HS-5 (cell line): Measurements from ENCODE around the gene CTDP1.

ENCODE experiments used
- DNase-seq: peaks from one replicate; pipeline ENCODE4 v3.0.0-alpha.2; 2012; ENCODE audit warnings: low read depth

Gene CTDP1

DNA sequence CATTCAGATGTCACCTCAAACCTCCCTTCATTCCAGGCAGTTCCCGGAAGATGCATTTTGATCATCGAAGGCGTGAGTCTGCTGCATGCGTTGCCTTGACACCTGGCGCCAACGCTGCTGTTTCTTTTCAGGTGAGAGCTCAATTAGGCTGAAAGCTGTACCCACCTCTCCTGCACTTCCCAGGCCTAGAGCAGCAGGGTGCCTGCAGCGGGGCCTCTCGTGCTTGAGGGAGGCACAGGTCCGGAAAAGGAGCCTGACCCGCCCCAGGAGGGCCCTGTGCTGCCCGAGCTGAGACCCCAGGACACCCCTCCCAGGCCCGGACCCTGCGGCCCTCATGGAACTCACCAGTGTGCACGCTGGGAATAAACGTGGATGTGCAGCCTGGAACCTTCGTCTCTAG lies 86.7 kb downstream of the CTDP1 start:
- DNase-seq: no peak

DNA sequence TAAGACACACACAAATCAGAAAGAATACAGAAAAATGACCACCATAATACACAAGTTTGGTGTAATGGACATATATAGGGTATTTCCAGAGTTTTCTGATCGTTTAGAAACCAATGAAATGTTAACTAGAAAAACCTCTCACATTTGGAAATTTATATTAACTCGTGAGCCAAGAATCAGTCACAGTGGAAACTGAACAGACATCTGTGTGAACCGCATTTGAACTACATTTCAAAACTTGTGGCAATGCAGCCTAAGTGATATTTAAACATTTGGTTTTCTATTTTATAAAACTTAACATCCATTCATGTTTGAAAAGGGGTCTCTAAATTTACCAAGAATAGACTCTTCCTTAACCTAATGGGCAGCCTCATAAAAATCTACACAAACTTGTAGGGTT lies 89.1 kb downstream of the CTDP1 start:
- DNase-seq: no peak

DNA sequence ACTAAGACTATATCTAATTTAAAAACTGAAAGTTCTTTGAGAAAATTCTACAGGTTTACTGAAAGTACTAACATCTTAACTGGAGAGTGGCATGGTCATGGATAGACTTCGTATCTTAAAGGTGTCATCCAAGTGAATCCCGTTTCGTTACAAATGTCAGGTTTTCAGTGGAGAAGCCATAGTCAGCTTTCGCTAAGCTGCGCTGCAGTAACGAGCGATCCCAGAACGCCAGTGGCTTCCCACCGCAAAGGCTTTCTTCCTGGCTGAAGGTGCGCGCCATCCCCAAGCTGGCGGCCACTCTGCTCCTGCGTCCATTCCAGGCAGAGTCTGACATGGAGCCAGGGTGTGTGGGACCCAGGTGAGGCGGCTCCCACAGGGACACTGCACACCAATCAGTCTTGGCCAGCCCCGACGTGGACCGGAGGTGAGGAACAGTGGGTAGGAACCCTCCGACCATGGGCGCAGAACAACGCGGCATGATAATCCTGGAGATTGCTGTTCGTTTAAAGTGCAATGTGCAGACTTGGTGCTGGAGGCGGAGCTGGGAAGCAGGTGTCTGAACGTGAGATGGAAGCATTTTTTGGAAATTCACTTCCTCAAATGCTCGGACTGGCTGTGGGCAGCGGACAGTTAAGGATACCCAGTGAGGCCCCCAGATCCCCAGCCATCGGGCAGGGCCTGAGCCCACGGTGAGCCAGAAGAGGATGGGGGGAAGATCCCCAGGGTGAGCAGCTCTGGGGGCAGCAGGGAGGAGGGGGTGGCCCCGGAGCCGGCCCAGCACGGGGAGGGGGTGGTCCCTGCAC lies 90.3 kb downstream of the CTDP1 start:
- no peak for DNase-seq

DNA sequence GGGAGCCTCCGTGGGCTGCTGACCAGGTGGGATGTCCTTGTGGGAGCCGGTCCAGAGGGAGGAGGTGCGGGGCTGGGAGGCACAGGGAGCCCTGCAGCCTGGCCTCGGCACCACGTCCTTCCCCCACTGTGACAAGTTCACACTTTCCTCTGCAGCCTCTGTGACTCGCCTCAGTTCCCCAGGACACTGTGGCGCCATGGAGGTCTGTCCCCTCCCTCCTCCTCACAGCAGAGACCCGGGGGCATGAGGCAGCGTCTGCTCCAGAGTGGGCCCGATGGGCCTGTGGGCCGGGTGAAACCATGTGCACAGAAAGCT lies 90.9 kb downstream of the CTDP1 start:
- DNase-seq: no peak

DNA sequence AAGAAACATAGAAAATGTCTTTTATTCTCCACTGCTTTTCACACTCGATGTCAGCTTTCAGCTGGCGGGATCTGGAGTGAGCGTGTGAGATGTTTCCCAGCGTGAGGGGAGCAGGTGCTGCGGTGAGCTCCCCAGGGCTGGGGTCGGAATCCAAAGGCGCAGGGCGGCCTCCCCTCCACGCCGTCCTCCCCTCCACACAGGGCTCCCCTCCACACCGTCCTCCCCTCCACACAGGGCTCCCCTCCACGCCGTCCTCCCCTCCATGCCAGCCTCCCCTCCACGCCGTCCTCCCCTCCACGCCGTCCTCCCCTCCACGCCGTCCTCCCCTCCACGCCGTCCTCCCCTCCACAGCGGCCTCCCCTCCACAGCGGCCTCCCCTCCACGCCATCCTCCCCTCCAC lies 91.2 kb downstream of the CTDP1 start:
- no peak for DNase-seq

DNA sequence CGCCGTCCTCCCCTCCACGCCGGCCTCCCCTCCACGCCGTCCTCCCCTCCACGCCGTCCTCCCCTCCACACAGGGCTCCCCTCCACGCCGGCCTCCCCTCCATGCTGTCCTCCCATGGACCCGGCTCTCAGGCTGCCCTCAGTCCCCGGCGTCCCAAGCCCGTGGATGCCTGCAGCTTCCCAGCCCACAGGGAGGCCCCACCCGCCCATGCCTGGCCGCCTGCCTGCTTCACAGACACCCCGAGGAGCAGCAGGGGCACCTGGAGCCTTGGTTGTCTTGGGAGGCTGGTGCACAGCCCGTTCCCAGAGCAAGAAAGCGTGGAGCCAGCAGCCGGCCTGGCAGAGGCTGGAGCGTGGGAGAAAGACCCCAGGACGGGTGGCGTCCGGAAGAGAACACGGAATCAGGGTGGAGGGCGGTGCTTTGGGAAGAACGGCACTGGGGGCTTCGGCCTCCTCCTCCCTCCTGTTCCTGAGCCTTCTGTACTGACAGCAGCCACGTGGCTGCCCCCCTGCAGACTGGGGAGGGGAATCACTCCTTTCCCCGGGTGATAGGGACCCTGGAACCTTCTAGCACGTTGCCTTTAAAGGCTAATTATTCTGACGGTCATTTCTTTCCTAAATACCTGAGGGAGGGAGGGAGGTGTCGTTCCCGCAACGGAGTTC lies 92.0 kb downstream of the CTDP1 start:
- no peak for DNase-seq

DNA sequence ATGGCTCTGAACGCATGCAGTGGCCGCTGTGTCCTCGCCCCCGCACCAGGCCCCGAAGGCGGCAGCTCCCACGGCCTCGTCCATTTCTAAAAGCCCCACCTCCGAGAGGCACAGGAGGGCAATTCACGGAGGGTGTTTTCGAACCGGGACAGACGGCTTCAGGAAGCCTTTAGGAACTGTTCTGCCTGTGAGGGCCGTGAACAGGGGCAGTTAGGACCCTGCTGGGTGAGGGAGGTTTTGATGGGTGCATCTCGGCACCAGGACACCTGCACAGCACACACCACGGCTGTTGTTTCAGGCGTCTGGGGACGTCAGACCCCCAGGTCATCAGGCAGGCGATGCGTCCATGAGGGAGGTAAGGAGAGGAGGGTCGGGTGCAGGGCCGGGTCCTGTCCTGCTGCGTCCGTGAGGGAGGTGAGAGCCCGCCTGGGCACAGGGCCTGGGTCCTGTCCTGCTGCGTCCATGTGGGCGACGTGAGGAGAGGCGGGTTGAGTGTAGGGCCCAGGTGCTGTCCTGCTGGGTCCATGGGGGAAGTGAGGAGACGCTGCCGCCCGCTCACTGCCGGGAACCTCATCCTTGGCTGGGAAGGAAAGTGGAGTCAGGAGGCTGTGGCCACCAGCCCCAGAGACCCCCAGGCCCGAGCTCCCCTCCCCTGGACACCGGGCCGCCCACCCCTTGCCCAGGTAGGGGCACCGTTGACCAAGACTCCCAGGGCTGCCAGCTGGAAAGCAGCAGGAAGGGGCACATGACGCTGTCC lies 92.7 kb downstream of the CTDP1 start:
- no peak for DNase-seq

DNA sequence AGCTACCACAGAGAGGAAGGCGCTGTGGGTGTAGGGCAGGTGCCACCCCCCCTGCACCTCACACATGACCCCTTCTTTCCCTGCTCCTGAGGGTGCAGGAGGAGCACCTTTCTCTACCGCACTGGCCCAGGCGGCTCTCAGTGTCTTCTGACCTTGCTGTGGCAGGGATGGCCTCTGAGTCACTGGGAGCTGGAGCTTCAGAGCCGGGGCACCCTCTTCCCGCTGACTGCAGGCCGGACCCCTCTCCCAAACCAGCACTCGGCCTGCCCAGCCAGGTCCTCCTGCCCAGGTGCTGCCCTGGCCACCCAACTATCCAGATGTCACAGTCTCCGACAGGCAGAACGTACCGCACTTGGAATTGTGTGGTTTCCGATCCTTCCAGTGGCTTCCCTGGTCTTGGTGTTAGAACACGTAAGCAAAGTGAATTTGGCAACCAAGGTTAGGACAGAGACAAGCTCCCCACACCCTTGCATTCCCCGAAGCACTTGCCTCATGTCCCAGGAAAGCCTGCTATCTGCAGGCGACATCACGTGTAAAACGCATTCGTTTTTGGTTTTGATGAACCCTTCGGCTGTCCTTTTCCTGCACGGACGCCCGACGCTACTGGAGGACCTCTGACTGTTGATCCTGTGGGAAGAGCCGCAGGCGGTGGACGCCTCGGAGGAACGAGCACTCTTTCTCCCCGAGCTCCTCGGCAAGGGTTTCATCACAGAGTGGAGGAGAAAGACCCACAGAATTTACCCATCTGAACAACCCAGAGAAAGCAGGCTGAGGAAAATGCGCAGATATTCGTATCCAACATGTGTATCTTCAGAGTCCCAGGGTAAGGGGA lies 93.5 kb downstream of the CTDP1 start:
- no peak for DNase-seq

DNA sequence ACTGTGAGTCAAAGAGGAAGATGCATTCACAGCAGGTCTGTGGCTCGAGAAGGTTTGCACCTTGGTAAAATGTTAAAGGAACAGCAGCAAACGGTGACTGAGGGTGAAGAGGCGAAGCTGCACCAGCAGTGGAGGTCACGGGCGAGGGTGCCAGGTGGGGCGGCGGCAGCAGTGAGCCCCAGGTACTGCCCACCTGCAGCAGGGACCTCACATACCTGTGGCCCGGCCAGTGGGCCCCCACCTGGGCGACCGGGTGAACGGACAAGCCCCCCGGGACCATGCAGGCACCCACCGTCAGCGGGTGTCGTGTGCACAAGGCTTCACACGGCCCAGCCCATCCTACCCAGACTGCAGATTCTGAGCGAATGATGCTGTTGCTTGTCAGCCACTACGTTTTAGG lies 94.5 kb downstream of the CTDP1 start:
- no peak for DNase-seq

DNA sequence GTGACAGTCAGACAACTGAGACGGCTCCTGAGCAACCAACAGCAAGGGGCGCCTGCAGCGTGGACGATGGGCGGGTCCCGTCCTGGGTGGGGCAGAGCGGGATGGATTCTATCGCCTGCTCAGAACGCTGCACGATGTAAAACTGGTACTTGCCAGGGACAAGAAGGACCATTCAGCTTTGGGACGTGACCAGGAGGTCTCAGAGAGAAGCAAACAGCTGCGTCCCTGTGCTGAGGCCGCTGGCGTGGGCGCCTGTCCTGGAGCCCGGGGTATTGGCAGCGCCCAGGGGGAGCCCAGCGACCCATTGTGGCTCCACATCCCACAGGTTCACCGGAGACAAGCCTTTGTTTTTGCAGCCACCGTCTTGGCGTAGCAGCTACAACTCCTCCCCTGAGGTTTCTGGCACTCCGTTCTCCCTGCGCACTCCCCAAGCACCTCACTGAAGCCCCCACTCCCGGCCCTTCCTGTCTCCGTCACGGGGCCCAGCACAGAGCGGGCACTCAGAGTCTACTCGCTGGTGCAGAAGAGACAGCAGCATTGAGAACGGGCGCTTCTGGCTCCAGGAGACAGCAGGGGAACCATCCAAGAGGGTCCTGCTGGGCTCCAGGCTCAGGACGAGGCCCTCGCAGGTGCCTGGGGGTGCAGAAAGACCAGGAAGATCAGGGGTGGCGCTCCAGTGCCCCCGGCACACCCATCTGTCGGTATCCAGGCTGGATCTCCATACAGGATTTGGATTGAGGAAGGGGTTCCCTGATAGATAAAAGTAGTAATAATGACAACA lies 96.0 kb downstream of the CTDP1 start:
- no peak for DNase-seq

DNA sequence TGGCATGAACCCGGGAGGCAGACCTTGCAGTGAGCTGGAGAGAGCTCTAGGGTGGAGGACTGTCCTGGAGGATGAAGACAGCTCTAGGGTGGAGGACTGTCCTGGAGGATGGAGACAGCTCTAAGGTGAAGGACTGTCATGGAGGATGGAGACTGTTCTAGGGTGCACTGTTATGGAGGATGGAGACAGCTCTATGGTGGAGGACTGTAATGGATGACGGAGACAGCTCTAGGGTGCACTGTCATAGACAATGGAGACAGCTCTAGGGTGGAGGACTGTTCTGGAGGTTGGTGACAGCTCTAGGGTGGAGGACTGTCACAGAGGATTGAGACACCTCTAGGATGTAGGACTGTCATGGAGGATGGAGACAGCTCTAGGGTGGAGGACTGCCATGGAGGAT lies 97.1 kb downstream of the CTDP1 start:
- no peak for DNase-seq

DNA sequence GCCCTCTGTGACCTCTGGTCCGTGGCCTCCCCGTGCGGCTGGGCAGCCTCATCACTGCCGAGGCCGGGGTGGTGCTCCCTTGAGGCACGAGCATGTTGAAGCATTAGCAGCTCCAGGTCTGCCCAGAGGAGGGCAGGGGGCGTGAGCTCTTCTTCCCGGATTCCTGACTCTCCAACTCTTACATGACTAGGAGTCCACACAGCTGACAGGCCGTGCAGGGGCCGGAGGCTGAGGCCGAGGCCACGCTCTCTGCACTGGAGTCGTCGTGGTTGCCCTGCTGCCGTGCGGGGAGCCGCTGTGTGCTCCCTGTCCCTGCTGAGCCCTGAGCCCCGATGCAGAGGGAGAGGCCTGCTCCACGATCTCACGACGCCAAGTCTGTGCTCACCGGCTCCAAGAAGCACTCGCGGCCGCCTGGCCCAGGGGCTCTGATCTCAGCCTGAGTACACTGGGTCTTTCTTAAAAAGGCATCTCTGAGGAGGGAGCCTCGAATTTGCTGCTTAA lies 98.7 kb downstream of the CTDP1 start:
- DNase-seq: no peak

DNA sequence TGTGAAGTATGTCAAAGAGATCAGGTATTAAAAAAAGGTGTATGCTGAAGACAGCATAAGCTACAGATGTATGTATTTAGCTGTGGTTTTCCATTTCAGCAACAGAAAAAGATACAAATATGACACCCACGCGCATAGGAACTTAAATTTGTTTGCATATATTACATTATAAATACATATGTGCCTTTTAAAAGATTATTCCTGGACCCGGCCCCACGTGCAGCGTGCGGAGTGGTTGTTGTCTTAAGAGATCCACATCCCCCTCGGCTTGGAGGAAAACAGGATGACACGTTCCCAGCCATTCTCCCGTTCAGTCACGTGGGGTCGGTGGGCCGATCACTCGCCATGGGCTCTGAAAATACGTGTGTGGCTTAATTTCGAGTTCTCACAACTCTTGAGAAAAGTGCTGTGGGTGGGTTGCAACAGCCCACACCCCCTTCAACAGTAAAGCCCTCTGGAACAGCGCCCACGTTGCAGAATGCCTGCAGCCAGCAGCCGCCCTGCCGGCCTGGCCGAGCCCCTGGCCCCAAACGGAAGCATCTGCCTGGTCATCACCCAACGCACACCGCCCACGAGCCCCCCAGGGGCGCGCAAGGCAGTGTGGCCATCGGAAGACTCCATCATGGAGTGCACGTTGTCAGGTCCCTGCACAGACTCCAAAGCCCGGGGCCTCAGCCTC lies 99.6 kb downstream of the CTDP1 start:
- DNase-seq: no peak

DNA sequence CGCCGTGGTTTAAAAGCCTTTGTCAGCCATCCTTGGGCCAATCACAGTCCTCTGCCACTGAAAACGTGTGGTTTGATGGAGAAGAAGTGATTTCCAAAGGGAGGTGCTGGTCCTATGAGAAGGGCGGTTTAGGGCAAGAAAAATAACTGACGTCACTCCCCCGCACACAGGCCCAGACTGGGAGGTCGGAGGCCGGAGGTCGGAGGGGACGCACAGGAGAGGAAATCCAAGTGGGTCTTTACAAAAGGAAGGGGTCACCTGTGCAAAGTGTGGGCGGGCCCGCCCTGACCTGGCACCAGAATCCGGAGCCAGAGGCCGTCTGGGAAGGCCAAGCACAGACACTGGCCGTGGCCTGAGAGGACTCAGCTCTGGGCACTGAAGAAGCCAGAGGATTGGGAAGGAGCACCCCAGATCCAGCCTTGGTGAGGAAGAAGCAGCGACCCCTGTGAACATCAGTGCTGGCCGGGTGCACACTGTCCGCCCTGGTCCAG lies 100.1 kb downstream of the CTDP1 start:
- DNase-seq: no peak

DNA sequence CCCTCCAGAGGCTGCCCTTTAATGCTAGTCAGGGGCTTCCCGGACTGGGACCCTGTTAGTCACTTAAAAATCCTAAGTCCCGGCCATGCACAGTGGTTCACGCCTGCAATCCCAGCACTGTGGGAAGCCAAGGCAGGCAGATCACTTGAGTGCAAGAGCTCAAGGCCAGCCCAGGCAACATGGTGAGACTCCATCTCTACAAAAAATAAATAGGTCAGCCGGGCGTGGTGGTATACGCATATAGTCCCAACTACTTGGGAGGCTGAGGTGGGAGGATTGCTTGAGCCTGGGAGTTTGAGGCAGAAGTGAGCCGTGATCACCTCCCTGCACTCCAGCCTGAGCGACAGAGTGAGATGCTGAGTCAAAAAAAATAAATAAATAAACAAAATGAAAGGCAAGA lies 100.9 kb downstream of the CTDP1 start:
- no peak for DNase-seq

DNA sequence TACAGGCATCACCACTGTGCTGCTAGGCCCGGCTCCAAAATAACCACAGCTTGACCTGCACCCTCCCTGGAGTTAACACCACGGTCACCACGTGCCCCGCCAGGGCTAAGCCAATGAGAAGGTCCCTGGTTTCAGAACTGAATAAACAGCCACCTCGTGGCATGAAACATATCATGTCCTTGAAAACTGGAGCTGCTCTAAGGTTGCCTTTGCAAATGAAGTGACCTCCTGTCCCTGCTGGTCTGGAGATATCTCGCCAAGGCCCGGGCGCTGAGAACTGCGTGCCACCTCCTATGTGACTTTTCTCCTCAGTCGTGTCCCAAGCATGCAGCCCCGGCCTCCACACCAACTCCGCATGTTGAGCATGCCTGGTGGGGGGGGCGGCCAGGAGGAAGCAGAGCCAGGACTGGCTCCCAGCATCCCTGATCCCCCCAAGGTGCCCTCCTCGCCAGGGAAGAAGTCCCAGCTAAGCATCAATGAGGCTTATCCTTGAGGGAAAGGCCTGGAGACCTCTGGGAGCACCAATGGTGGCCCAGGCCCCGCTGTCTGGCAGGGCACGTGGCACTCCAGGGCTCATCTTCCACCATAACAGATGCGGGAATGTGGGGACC lies 101.8 kb downstream of the CTDP1 start:
- DNase-seq: no peak

DNA sequence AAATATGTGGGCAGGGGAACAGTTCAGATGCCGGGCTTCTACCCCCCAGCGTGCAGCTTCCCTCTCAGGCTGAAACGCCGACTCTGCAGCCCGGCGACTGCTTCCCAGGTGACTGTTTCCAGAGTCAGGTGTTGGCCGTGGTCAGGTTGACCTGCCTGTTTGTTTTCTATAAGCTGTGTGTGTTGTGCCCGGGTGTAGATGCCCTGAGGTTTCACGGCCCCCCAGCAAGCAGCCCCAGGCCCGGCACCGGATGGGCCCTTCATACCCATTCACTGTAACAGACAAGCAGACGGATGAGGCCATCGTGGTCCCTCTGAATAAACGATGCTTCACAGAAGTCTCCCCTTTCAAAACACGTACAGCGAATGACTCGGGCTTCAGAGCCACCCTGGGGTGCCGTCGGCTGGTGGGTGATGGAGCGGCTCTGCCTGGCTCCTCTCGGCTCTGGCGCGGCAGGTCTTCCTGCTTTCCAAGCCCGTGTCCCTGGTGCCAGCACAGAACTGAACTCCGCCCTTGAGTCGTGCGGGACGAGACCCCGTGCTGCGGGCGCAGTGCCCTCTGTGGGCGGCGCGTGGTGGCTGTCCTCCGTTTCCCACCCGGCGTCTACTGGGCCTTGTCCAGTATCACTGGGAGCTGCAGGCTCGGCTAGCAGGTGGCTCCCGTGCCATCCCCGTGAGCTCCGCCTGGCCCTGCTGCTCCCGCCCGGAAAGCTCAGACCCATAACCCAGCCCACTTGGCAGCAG lies 103.1 kb downstream of the CTDP1 start:
- DNase-seq: no peak

DNA sequence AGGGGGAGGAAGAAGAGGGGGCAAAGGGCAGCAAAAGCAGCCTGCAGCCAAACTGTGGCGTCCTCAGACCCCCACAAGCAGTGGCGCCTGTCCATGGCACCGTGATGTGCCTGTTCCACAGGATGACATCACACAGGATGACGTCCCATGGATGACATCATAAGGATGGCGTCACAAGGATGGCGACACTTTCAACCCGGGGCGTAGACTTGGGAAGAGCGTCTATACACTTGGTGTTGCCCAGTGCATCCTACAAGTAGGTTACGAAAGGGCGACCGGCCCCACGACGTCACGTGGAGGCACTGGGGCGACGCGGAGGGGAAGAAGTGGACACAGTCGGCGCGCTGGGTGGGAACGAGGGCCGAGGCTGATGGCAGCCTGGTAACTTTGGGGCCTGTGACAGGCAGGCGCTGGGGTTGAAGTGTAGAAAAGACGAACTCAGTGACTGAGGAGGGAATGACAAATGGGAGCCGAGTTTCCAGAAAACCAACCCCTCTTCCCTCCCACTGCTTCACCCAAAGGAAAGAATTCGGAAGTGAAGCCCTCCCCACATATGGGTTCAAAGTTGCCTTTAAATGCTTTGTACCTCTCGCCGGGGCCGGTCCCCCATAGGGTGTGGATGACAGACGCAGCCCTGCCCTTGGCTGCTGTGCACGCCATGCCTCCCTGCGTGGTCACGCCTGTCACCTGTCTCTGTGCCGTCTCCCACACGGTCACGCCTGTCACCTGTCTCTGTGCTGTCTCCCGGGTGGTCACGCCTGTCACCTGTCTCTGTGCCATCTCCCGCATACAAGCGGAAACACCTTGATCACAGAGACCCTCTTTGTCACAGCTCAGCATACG lies 104.7 kb downstream of the CTDP1 start:
- no peak for DNase-seq
